NCI-H460 (cell line): ENCODE measurements around the gene SH2D1B. TPM values are rescaled to one million over a fixed set of nuclear protein-coding genes. Genes with fewer than 3 reads are reported as not detected.
"Not testable (repeated sequence)": the region's sequence is repeated elsewhere in the genome, so short reads cannot be mapped to it uniquely, and the experiment has no call there.

Experiments used
- DNase-seq: peaks from one replicate; pipeline ENCODE4 v3.0.0-alpha.2; 2016; ENCODE audit warnings: low read depth; ENCODE audit errors: extremely low read depth
- total RNA-seq: library from RNA; depleted of rRNA; stranded (reverse); fragments of >200 nt; shearing (Covaris generic); gene quantifications from 2 replicates; pipeline ENCODE4 v1.2.3, GENCODE V29; 2014; rRNA removed

SH2D1B gene
- total RNA-seq, 1 experiment from 2014 or later, result not detected

DNA sequence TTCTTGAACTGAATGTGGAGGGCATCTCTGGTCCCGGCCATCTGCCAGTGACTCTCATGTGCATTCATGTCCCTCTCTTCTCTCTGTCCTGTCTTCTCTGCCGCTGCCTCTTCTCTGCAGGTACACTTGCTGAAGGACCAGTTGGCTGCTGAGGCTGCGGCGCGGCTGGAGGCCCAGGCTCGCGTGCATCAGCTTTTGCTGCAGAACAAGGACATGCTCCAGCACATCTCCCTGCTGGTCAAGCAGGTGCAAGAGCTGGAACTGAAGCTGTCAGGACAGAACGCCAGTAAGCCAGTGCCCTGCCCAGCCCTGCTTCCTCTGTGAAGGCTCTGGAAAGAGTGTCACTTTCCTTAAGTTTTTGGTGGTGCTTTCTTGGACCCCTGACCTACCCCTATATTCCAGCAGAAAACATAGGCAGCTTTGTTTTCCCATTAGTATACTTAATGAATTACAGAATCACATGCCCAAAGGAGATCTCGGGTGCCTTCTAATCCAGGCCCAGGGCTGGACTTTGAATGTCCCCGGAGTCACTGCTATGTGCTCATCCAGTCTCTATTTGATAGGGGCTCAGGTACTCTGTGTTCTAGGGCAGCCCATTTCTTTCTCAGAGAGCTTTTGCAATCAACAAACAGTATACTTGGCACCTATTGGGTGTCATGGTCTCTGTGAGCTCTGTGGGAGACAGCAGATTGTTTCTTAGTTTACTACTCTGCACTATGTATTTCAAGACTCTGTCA, 46.5 kb downstream of the SH2D1B start:
- no peak for DNase-seq

DNA sequence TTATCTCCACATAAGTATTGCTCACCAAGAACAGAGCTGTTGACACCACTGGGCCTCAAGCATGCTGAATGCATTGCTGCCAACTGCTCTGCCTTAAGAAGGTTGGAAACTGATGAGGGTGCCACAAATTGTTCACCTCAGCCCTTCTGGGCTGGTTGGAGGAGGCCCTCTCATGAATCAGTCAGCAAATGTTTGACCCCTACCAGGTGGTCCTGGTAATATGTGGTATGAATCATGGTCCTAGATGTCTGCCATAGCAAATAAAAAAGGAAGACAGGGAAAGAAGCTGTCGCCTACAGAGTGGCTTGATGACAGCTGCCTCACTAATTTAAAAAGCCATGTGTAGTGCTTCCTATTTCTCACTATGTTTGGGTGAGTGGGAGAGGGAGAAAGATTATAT, 47.4 kb downstream of the SH2D1B start:
- DNase-seq, result no peak

DNA sequence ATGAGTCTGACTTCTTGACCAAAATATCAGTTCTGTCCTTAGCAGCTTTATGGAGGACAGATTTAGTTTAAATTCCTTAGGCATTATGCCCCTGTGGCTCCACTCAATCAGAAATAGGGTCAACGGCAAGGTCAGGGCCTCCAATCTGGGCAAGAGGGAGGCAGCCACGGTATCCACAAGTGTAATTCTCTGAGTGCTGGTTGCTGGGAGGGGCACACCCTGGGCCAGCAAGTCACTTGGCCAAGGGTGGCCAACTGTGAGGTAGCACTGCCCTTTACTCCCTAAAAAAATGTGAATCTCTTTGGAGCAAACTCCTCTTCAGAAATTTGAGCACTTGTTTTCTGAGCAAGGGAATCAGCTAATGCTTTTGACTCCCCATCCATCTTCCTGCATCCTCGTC, 48.1 kb downstream of the SH2D1B start:
- DNase-seq, result no peak

DNA sequence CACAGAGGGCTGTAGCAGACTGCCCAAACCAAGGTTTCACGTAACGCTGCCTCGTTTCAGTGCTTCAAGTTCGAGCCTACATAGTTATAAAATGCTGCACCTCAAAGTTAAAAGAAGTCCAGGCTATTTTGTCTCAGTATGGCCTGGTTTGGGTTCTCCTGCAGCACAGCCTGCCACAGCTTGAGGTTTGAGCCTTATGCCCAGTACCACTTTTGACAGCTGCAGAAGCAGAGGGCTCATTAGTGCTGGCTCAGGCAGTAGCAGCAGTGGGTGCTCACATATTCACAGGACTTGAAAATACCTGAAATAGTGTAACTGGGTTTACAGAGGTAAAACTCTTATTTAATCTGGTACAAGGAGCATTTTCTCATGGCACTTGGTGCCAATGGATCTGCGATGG, 50.6 kb downstream of the SH2D1B start:
- DNase-seq, result no peak

DNA sequence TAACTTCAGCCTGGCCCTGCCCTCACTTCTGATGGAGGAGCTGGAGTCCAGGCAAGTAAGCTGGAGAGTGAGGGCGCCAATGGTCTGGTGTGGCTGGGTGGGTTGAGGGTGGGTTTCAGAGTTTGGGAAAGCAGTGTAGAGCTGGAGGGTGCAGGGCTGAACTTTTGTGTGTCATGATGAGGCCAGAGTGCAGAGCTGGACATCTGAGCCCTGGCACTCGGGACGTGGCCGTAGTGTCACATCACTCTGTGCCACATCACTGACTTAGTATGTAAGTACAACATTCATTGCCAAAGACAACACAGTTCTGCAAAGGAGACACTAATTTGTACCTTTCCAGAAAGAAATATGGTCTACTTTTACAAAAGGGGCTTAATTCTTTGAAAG, 51.1 kb downstream of the SH2D1B start:
- no peak for DNase-seq

DNA sequence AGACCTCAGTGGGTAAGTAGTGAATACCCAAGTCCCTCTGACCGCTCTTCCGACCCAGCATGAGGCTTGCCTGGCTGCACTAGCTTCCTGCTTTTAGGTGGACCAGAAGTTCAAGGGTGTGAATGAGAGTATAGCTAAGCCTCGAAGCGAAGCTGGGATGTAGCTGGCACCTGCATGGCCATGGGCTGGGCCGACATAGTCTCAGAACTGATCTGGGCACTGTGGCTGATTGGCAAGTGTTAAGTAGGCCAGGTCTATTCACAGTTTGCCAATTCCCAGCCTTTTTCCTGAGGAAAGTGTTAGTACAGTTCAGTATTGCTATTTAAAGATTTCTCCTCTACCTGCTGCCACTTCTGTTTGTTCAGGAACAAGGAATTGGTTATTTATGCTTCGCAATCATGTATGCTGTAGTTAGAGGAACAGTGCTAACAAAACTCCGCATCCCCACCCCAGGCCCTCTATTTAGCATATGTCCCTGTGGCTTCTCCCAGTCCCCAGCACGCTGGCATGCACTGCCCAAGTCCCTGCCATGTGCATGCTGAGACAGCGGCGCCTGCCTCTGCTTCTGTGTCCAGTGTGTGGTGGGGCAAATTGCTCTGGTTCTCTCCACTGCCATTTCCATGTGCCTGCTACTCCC, 51.6 kb downstream of the SH2D1B start:
- DNase-seq, result no peak

DNA sequence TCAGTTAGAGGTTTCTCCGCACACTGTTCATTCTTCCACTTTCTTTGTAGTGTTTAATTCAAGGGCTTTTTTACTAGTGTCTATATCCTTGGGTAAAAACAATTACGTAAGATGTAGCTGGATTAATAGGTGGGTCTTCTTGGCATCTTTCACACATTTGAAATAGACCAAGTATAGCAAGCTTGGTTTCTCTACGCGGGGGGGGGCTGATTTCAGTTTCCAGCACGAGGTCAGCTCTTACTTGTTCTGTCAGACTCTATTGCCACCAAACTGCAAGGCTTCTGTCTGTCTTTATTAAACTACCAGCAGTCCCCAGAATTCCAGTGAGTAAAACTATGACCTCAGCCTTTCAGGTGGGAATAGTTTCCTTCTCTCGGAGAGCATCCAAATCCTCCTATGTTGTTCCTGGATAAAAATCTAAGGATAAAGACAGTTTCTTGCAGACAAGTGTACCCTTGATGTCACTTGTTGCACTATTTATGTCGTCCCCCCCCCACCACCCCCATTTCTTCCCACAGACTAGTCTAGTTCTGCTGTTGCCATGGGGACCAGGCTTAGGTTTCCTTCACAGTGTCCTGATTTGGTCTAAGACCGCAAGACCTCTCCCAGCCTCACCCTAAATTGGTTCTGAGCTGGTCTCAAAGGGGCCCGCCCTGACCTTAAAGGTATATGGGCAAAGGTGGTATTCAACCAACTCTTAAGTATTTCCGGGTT, 52.3 kb downstream of the SH2D1B start:
- no peak for DNase-seq

DNA sequence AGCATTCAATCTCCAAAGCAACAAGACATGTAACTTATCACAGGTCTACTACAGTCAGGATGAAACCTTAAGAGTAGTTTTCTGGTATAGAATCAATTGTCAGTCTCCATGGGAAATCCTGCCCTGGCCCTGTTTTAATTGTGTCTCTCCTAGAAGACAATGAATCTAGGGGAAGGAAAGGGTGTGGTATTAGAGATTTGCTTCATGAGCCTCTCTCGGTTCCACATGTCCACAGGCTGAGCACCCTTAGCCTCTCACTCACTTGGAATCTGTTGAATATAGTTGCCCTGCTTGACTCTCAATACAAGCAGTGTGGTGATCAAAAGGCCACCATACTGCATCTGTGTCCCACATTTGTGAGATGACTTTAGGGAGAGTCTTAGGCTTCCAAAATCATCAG, 53.0 kb downstream of the SH2D1B start:
- no peak for DNase-seq

DNA sequence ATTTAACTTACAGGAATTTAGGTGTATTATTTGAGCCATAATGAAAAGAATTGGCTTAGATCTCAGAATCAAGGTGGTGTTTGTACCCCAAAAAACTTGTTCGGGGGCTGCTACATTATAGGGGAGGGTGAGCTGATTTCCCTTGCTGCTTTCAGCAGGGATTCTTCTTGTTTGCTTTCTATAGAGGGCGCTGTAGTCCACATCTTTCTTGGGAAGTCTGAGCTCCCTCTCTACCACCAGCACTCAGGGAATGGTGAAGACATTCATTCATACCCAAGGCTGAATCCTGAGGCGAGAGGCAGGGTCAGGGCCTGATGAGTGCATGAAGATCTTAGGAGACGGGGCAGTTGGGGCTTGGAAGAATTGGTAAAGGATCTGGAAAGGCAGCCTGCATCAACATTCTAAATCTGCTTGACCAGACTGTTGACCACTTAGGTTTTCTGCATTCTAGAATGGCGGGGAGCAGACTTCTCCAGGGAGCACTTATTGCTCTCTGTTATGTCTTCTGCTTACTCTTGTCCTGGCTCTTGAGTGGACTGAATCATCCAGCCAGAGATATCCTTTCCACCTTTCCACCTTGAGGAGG, 54.2 kb downstream of the SH2D1B start:
- DNase-seq, result peak; percentile 39

DNA sequence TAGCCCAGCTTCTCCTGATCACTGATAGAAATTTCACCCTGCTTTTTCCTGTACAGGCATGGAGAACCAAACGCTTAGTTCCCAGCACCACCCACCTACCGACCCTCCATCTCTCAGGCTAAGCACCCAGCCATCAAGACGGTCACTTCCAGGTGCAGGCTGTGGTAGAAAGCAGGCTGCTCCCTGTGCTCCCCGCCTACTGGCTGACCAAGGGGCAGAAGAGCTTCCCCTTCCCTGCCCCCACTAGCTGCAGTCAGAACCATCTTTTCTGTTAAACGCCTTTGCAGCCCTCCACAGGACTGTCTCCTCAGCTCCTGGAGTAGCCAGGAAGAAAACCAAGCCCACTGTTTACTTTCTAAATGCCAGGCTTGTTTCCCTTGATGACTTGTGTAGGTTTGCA, 58.2 kb downstream of the SH2D1B start:
- DNase-seq, result no peak

DNA sequence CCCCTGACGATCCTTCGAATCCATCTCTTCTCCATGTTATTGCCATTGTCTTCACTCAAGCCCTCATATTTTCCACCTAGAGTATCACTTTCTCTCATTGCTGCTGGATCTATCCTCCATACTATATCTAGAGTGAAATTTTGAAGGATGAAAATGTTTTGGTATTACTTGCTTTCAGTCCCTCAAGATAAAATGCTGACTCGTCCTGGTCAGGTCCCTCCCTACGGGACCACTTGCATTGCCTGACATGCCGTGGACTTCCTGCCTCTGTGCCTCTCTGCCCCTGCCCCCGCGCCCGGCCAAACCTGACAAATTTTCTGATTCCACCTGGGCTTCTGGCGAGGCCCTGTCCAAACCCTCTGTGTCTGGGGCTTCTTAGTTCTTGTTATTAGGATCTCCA, 58.9 kb downstream of the SH2D1B start:
- DNase-seq, result no peak

DNA sequence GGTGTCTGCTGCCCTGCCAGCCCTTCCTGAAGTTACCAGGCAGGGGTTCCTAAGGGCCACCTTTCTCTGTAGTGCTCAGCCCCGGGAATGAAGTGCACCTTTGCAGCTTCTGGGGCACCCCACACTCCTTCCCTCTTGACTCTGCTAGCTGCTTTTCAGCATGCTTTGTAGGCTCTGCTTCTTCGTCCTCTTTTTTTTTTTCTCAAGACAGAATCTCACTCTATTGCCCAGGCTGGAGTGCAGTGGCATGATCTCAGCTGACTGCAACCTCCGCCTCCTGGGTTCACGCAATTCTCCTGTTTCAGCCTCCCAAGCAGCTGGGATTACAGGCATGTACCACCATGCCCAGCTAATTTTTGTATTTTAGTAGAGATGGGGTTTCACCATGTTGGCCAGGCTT, 60.1 kb downstream of the SH2D1B start:
- DNase-seq, result not testable (repeated sequence)

DNA sequence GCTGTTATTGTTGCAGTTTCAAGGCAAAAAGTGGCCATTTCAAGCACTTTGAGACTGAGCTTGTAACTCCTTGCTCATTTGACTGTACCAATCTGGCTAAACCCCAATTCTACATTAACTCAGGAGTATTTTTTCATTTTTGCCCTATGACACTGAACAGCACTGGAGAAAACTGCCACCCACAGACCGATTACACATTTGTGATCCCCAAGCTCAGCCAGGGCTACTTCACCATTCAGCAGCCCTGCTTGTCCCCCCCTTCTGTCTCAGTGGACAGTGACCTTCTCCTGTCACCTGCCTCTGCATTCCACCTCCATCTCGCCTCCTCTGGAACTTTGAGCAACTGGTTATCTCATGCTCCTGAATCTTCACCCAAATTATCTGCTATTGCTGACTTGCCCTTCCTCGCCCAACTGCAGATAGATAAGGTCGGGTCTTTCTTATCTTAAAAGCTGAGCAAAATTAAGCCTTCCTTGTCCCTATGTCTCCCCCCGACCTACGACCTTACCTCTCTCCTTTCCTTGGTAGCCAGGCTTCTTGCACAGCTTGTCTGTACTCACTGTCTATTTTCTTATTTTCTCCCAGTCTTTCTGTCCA, 60.6 kb downstream of the SH2D1B start:
- DNase-seq, result no peak

DNA sequence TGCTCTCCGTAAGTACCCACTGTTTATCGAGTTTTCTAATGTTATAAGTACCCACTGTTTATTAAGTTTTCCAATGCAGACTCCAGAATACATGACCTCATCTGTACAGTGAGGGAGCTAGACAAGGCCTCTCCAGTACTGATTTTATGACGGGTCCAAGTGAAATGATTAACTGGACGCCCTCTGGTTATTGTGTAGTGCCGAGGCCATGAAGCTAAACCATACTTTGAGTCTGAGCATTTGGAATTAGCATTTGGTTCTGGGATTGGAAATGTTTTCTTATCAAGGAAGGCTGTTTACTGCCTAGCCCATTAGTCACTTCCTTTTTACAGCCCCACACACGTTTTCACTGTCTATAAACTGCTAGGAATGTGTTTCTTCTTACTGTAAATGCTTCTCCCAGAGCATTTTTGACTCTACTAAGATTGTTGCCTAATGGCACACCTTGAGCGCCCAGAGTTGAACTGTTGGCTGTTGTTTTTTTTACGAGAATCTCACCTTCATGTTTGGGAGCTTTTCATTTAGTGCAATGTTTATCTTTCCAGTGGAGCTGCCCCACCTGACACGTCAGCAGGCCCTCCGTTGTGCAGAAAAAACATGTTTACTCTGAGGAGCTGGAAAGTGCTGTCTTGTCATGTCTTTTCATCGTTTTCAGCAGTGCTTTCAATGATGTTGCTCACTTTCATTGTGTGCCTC, 62.2 kb downstream of the SH2D1B start:
- peak; percentile 32 for DNase-seq

DNA sequence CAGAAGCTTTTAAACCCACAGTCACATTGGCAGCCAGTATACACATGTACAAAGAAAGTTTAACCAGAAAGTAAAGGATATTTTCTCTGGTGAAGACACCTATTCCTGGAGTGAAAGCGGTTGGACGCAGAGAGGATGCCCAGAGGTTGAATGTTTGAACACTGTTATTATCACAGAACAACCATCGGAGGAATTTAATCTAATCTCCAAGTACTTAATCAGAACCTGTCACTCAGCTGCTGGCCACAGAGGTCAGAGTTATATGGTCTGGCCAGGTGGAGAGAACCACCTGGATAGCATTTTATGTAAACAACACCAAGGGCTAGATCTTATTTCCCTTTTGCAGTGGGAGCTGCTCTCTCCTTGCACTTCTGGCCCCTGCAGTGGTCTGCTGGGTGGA, 64.7 kb downstream of the SH2D1B start:
- no peak for DNase-seq

Other genes starting within 250 kb of the SH2D1B start
- gene SPATA46, start 35.3 kb downstream of the SH2D1B start, total RNA-seq, result not detected in 2 replicates
- 0.07 and 0.12 TPM in 2 replicates for gene C1orf226, start 30.4 kb downstream of the SH2D1B start, total RNA-seq
- 97.9 and 110 TPM in 2 replicates for gene UHMK1, start 85.7 kb upstream of the SH2D1B start, total RNA-seq
- gene UAP1, start 149.6 kb upstream of the SH2D1B start, total RNA-seq, result 53.8 and 57.1 TPM in 2 replicates
- gene DDR2, start 220.3 kb upstream of the SH2D1B start, total RNA-seq, result 0.61 and 0.77 TPM in 2 replicates